GM15510 (cell line): Measurements from ENCODE around the gene HERC3.

Experiments
- POLR2A ChIP-seq: IDR thresholded peaks from 3 replicates; pipeline ENCODE4 v1.6.1; 2011; ENCODE audit warnings: borderline replicate concordance; ENCODE audit not compliant: insufficient read length; ENCODE audit errors: extremely low read depth

HERC3 gene

DNA sequence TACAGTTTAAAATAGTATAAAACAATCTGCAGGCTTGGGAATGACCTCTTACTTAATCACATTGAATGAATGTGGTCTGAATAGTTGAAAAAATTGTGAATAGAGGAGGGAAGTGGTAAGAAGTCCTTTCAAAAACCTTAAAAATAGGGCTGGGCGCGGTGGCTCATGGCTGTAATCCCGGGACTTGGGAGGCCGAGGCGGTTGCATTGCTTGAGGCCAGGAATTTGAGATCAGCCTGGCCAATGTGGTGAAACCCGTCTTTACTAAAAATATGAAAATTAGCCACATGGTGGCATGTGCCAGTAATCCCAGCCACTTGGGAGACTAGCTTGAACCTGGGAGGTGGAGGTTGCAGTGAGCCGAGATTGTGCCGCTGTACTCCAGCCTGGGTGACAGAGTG is 36.5 kb downstream of the HERC3 start:
- no peak for TF ChIP-seq POLR2A

DNA sequence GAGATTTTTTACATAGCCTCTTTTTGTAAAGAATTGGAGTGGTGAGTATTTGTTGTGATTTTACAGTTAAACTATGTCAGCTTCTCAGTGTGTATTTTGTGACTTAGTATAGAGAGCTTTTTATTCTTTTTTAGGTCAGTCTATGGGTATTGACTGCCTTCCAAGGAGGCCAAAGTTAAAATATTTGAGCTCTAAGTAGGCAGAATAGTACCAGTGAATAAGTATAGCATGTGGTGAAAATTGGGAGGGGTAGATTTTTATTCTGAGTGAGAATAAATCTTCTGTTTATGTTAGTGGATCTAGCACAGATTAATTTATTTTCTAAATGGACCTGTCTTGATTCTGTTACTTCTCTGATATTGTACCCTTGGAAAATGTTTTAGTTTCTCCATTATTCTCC is 37.5 kb downstream of the HERC3 start:
- TF ChIP-seq POLR2A = no peak

DNA sequence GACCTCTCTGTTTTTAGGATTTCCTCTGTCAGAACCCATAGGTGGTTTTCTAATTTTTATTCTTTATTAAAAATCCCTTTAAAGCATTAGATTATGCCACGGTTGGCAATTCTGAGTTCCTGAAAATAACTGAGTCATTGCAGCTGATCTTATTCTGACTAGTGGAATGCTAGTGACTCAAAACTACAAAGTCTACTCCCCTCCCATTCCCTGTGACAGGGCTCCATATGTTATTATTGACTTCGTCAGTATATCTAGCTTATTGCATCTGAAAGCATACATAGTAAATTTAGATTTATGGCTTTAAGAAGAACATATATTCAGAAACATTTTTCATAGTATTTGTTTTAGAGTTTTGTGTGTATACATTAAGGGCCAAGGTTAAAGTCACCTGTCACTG is 38.5 kb downstream of the HERC3 start:
- no peak for TF ChIP-seq POLR2A

GRCh38 chr4:88643932-88644331 is 51.7 kb downstream of the HERC3 start:
- TF ChIP-seq POLR2A = no peak

GRCh38 chr4:88645994-88646393 is 53.7 kb downstream of the HERC3 start:
- TF ChIP-seq POLR2A = no peak

DNA sequence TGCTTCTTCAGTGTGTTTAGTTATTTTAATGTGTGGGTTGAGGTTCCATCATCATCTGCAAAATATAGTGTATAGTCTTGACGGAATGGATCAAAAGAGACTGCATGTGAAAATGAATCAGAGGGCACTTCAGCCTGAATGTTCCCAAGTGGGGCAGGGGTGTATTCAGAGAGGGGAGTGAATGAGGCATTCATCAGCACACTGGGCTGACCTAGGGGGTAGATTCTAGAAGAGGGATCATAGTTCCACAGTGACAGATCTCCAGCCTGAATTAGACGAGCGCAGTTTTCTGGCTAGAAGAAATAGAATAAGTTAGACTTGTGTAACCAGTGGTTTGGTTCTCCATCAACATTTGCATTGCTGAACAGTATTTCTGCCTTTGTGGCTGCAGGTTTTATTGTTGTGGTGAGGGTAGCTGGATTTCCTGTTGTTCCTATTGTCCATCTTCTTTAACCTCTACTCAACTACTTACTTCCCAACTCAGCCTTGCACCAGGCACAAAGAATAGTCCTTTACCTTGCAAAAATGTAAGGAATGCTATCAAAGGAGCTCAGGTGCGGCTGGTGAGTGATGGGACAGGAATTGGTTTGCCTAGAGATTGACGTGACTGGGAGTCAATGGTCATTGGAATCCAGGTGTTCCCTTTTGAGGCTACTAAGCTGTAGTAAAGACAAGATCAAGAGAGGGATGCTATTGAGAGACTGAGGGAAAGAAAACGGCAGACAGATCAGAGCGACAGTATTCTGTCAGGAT is 54.4 kb downstream of the HERC3 start:
- no peak for TF ChIP-seq POLR2A

DNA sequence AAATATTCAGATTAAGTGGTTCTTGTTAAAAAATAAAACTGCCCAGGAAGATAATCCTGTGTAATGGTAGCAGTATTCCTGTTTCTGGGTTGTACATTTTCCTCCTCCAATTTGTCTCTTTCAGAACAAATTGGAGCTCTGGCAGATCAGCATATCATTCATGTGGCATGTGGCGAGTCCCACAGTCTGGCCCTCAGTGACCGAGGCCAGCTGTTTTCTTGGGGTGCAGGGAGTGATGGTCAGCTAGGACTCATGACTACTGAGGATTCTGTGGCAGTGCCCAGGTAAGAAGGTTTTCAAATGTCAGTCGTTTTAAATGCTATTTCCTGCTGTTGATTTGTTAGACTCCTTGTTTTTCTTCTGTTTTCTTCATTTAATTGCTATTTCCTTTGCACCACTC is 57.4 kb downstream of the HERC3 start:
- TF ChIP-seq POLR2A = no peak

DNA sequence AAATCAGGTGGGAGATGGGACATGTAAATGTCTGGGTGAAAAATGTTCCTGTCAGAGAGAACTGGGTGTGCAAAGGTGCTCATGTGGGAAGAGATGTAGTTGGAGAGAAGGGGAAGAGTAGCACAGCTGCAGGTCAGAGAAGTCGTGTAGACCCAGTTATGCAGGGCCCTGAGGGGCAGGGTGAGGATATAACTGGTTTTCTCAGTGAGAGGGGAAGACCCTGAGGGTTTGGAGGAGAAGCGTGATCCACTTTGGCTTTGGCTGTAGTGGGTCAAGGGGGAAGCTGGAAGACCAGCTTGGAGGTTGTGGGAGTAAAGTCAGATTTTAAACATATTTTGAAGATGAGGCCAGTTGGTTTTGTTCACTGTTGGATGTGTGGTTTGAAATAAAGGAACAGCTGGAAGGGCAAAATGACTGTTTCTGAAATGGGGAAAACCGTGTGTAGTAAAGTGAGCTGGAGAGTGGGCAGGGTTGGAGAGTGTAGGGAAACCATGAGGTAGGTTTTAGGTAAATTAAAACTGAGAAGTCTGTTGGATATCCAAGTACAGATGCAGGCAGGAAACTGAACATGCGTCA is 61.2 kb downstream of the HERC3 start:
- TF ChIP-seq POLR2A = no peak

GRCh38 chr4:88655226-88655625 is 62.9 kb downstream of the HERC3 start:
- TF ChIP-seq POLR2A = no peak

- no peak for TF ChIP-seq POLR2A
These were observed 67.0 kb downstream of the HERC3 start for GRCh38 chr4:88659055-88659889.

- TF ChIP-seq POLR2A = no peak
These were observed 67.6 kb downstream of the HERC3 start for GRCh38 chr4:88659890-88660208.

DNA sequence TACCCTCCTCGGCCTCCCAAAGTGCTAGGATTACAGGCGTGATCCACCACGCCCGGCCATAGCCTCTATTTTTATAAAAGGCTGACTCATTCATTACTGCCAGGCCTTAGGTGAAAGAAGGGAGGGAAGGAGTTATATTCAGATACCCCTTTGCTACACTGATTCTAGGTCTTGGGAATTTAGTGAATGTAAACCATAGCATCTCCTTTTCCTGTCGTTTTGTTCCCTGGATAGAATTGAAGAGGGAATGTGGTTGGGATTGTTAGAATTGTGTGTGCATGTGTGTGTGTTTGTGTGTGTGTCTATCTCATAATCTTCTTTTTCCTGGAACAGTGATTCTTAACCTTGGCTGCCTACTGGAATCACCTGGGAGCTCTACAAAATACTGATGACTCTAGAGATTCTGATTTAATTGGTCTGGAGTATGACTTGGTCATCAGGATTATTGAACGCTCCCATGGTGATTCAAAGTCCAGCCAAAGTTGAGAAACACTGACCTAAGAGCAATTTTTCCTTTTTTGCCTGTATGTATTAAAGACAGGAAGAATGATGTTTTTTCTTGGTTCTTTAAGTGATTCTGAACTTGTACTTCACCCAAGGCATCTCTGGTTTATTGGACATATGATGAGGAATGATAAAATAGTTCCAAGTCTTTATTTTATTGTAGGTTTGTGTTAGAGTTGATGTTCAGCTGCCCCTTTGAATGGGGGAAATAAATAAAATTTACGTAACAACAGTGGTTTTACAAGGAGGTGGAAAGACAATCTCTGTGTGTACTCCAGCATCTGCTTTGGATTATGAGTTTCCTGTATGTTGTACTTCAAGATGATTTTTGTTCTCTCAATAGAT is 68.4 kb downstream of the HERC3 start:
- no peak for TF ChIP-seq POLR2A

- TF ChIP-seq POLR2A = no peak
These were observed 69.5 kb downstream of the HERC3 start for GRCh38 chr4:88661739-88662138.

- TF ChIP-seq POLR2A = no peak
These were observed 80.7 kb downstream of the HERC3 start for GRCh38 chr4:88672987-88673386.

GRCh38 chr4:88673886-88674285 is 81.6 kb downstream of the HERC3 start:
- TF ChIP-seq POLR2A = no peak
